Common myeloid progenitor, CD34-positive (primary cell): ENCODE data around the gene CIAPIN1.
A peak's percentile ranks its signal among the peaks of the same experiment; 100 is the strongest.

ENCODE experiments used
- CTCF ChIA-PET: fragments of 350-600 bp; sonication (Branson Sonifier 250); formaldehyde crosslinking; loops from one replicate; lab custom pipeline; 2021; ENCODE audit warnings: antibody characterized with exemption; lab: Charles Lee
- POLR2A ChIA-PET: fragments of 350-600 bp; sonication (Branson Sonifier 250); formaldehyde crosslinking; loops from one replicate; lab custom pipeline; 2021; ENCODE audit warnings: antibody characterized with exemption; lab: Charles Lee
- DNase-seq, 3 donors: peaks; one replicate each; pipeline versions ENCODE4 v3.0.0 to v3.0.0-alpha.2; 2013
- H3K27ac ChIP-seq, 2 experiments: 1 replicate in 1 of 2; 2 replicates in 1 of 2; pipeline ENCODE4 v1.7.0; 2013; ENCODE audit warnings: inconsistent platforms in 2 of 2, low read length in 2 of 2, mild to moderate bottlenecking in 2 of 2, low read depth in 1 of 2, moderate library complexity in 1 of 2; ENCODE audit not compliant: severe bottlenecking in 2 of 2, insufficient read depth in 1 of 2, poor library complexity in 1 of 2
- H3K27me3 ChIP-seq, 5 experiments: replicated peaks in 2 of 5; 1 replicate in 3 of 5; 2 replicates in 2 of 5; pipeline versions ENCODE4 v1.6.1 to v1.7.0; 2013; ENCODE audit warnings: low read length in 4 of 5, mild to moderate bottlenecking in 2 of 5, moderate library complexity in 2 of 5, inconsistent platforms in 1 of 5; ENCODE audit not compliant: insufficient read depth in 5 of 5, control insufficient read depth in 4 of 5
- H3K36me3 ChIP-seq, 4 experiments: 1 replicate in 2 of 4; 2 replicates in 2 of 4; pipeline versions ENCODE4 v1.6.1 to v1.7.0; 2013; ENCODE audit warnings: low read length in 3 of 4, control low read depth in 1 of 4, mild to moderate bottlenecking in 1 of 4; ENCODE audit not compliant: control insufficient read depth in 4 of 4, insufficient read depth in 4 of 4
- H3K4me1 ChIP-seq, 4 experiments: 1 replicate in 3 of 4; 2 replicates in 1 of 4; pipeline versions ENCODE4 v1.6.1 to v1.7.1; 2013; ENCODE audit warnings: low read length in 3 of 4, mild to moderate bottlenecking in 3 of 4, control low read depth in 1 of 4, inconsistent platforms in 1 of 4, moderate library complexity in 1 of 4; ENCODE audit not compliant: control insufficient read depth in 4 of 4, insufficient read depth in 4 of 4; ENCODE audit errors: control extremely low read depth in 1 of 4
- H3K4me3 ChIP-seq, 7 experiments: 1 replicate in 4 of 7; 2 replicates in 3 of 7; pipeline versions ENCODE4 v1.5.1 to v1.7.0; 2013; ENCODE audit warnings: mild to moderate bottlenecking in 7 of 7, low read length in 6 of 7, moderate library complexity in 6 of 7, inconsistent platforms in 2 of 7, low read depth in 2 of 7, control low read depth in 1 of 7; ENCODE audit not compliant: insufficient read depth in 4 of 7, control insufficient read depth in 1 of 7; ENCODE audit errors: extremely low read depth in 1 of 7
- H3K9me3 ChIP-seq, 5 experiments: 1 replicate in 4 of 5; 2 replicates in 1 of 5; pipeline versions ENCODE4 v1.6.1 to v1.7.1; 2013; ENCODE audit warnings: low read length in 4 of 5, mild to moderate bottlenecking in 2 of 5, inconsistent platforms in 1 of 5, low read depth in 1 of 5, moderate library complexity in 1 of 5; ENCODE audit not compliant: control insufficient read depth in 4 of 5, insufficient read depth in 2 of 5; ENCODE audit errors: control extremely low read depth in 1 of 5
- WGBS: methylation state at CpG from one replicate; pipeline ENCODE4 v1.1.5; 2013; ENCODE audit not compliant: insufficient coverage; 5-methylcytosine and 5-hydroxymethylcytosine counted together

The CIAPIN1 gene

DNA sequence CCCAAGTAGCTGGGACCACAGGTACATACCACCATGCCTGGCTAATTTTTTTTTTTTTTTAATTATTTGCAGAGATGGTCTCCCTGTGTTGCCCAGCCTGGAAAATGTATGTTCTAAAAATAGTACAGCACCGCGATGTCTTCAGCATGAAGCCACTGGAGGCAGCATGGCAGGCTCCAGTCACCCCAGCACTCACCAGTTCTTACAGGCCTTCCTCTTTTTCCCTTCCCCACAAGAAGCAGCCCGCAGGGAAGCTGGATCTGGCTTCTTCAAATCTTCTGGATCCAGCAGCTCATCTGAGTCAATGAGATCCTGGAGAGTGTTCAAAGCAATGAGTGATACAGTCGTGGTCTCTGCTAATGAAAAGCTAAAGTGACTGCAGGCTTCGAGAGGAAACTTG, 16.2 kb downstream of the CIAPIN1 start:
- DNase-seq = no peak
- CTCF ChIA-PET = interaction anchor here (1.0 to 1.1 kb wide), 2 partner anchors 13 to 16 kb away, joined by 3 read pairs; partner anchors contain the start of gene CIAPIN1
- no peak overlapping the region for H3K4me3 ChIP-seq
- H3K27ac ChIP-seq = no peak overlapping the region
- H3K9me3 ChIP-seq = no peaks in the 10 kb centered on the region
- no peaks in the 10 kb centered on the region for H3K4me1 ChIP-seq
- no peaks in the 10 kb centered on the region for H3K27me3 ChIP-seq
- H3K36me3 ChIP-seq = peaks cover 36 to 91% (median 67%) of the 10 kb centered on the region in 4 experiments
- 90% methylated on average over 4 of the region's 5 CpGs for WGBS
- POLR2A ChIA-PET = no interaction called here

DNA sequence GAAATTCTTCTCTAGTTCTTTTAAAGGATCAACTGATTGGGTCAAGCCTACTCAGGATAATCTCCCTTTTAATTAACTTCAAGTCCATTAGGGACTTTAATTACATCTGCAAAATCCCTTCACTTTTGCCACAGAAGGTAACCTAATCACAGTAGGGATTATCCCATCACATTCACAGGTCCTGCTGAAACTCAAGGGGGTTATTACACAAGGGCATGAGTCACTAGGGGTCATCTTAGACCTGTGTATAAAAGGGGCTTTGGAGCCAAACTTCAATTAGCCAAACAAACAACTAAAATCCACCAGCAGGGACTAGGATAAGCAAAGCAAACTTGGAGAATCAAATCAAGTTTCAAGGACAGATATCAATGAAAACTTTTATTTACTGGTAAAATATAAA, 19.4 kb downstream of the CIAPIN1 start:
- H3K4me3 ChIP-seq = no peak overlapping the region
- H3K27ac ChIP-seq = no peak overlapping the region
- ChIA-PET POLR2A (no interaction called here), CTCF (no interaction called here)
- H3K36me3 ChIP-seq = peaks cover 25 to 60% (median 43%) of the 10 kb centered on the region in 4 experiments
- DNase-seq = no peak
- H3K9me3 ChIP-seq = no peaks in the 10 kb centered on the region
- no peaks in the 10 kb centered on the region for H3K4me1 ChIP-seq
- no peaks in the 10 kb centered on the region for H3K27me3 ChIP-seq

GRCh38 chr16:57427307-57427706, 19.9 kb downstream of the CIAPIN1 start:
- Histone ChIP-seq H3K9me3 (no peaks in the 10 kb centered on the region), H3K4me3 (no peak overlapping the region), H3K36me3 (peaks cover 22 to 55% (median 38%) of the 10 kb centered on the region in 4 experiments), H3K27ac (no peak overlapping the region), H3K4me1 (no peaks in the 10 kb centered on the region), H3K27me3 (no peaks in the 10 kb centered on the region)
- WGBS = 93% methylated on average over 6 of the region's 8 CpGs
- ChIA-PET POLR2A (no interaction called here), CTCF (interaction anchor here (2.0 kb wide), 1 partner anchor 10 kb away, joined by 12 read pairs; no protein-coding TSS in a partner anchor)
- no peak for DNase-seq

DNA sequence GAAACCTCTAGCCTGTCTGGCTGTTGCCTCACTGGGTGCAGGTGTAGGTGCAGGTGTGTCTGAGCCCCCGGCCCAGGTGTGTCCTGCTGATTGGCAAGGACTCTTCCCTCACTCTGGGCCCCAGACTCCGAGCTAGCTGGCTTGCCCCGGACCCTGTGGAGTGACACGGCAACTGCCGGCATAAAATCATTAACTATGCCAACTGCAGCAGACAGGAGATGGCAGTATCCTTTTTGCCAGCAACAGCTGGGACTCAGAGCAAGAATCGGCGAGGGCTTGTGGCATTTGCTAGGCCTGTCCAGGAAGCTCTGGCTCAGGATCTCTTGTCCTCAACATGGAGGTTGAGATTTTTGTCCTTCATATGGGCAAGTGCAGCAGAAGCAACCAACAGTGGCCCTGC, 20.8 kb downstream of the CIAPIN1 start:
- no peak overlapping the region for H3K27ac ChIP-seq
- no peak overlapping the region for H3K4me3 ChIP-seq
- peaks cover 17 to 45% (median 29%) of the 10 kb centered on the region in 4 experiments for H3K36me3 ChIP-seq
- H3K9me3 ChIP-seq = no peaks in the 10 kb centered on the region
- no peaks in the 10 kb centered on the region for H3K4me1 ChIP-seq
- ChIA-PET CTCF (interaction anchor here (1.0 to 2.0 kb wide), 4 partner anchors 9 to 93 kb away, joined by 3 to 12 read pairs (median 4); partner anchors contain the start of gene POLR2C), POLR2A (no interaction called here)
- DNase-seq = no peak
- 97% methylated on average over 7 of the region's 7 CpGs for WGBS
- H3K27me3 ChIP-seq = no peaks in the 10 kb centered on the region

- DNase-seq = no peak
- peaks cover 7 to 28% (median 14%) of the 10 kb centered on the region in 4 experiments for H3K36me3 ChIP-seq
- no peak overlapping the region for H3K27ac ChIP-seq
- POLR2A ChIA-PET = no interaction called here
- H3K9me3 ChIP-seq = no peaks in the 10 kb centered on the region
- peaks cover 0 to under 1% (median under 1%) of the 10 kb centered on the region in 4 experiments for H3K4me1 ChIP-seq
- CTCF ChIA-PET = interaction anchor here (1.3 to 14.8 kb wide), 3 partner anchors 17 to 118 kb away, joined by 3 to 250 read pairs (median 7); no protein-coding TSS in a partner anchor
- H3K4me3 ChIP-seq = no peak overlapping the region
- WGBS = 100% methylated on average over 2 of the region's 3 CpGs
- H3K27me3 ChIP-seq = no peaks in the 10 kb centered on the region
These were observed 22.6 kb downstream of the CIAPIN1 start for GRCh38 chr16:57424583-57424982.

DNA sequence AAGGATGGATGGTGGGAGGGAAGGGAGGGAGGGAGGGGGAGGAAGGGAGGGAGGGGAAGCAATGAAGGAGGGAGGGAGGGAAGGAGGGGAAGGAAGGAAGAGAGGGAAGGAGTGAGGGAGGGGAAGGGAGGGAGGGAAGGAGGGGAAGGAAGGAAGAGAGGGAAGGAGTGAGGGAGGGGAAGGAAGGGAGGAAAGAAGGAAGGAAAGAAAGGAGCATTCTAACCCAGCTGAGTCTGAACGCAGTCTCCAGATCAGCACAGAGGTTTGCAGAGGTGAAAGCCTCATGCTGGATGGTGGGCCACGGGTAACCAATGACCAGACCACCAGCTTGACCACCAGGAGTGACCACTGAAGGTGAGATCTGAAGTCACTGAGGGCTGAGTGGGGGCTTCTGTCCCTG, 24.0 kb downstream of the CIAPIN1 start:
- no peak for DNase-seq
- POLR2A ChIA-PET = no interaction called here
- Histone ChIP-seq H3K36me3 (peaks cover 0 to 17% (median 9%) of the 10 kb centered on the region in 4 experiments), H3K27ac (no peak overlapping the region), H3K27me3 (no peaks in the 10 kb centered on the region), H3K4me3 (no peak overlapping the region), H3K9me3 (no peaks in the 10 kb centered on the region), H3K4me1 (peaks cover 0 to 13% (median 10%) of the 10 kb centered on the region in 4 experiments)
- 86% methylated on average over 2 of the region's 2 CpGs for WGBS
- CTCF ChIA-PET = interaction anchor here (0.6 to 14.8 kb wide), 6 partner anchors 10 to 117 kb away, joined by 3 to 250 read pairs (median 7); no protein-coding TSS in a partner anchor

DNA sequence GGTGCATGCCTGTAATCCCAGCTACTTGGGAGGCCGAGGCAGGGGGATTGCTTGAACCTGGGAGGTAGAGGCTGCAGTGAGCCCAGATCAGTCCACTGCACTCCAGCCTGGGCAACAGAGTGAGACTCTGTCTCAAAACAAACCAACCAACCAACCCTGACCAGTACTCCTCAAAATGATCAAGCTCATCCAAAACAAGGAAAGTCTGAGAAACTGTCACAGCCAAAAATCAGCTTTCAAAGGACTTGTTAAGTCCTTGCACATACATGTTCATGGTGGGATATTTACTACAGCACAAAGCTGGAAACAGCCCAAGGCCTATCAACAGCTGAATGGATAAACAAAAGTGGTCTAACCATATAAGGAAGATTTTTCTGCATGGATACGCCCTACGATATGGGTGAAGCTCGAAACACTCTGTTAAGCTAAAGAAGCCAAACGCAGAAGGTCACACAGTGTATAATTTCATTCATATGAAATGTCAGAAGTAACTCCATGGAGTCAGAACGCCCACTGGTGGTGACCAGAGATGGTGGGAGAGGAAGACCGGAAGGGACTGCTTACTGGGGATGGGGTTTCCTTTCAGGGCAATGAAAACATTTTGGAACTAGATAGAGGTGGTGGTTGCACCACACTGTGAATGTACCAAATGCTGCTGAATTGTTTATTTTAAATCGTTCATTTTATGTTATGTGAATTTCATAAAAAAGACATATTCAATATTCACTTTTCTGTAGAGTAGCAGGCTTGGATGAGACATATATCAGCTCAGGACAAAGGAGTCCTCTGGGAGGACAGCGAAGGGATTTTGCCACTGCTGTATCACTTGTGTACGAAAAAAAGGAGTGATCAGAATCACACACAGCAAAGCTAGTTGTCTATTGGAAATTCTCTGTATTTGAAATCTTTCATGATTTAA, 24.9 kb downstream of the CIAPIN1 start:
- H3K4me3 ChIP-seq = no peak overlapping the region
- 57% methylated on average over 5 of the region's 10 CpGs for WGBS
- peak in 1 of 3 donors; percentile 19 for DNase-seq
- H3K27me3 ChIP-seq = no peaks in the 10 kb centered on the region
- peaks cover 0 to 8% (median 4%) of the 10 kb centered on the region in 4 experiments for H3K36me3 ChIP-seq
- ChIA-PET CTCF (interaction anchor here (1.0 to 14.8 kb wide), 6 partner anchors 11 to 116 kb away, joined by 3 to 250 read pairs (median 6); no protein-coding TSS in a partner anchor), POLR2A (no interaction called here)
- H3K9me3 ChIP-seq = no peaks in the 10 kb centered on the region
- H3K4me1 ChIP-seq = peaks cover 0 to 14% (median 12%) of the 10 kb centered on the region in 4 experiments
- no peak overlapping the region for H3K27ac ChIP-seq
